ENCODE results near the gene MEAF6. TPM values are rescaled to one million over a fixed set of nuclear protein-coding genes. Genes with fewer than 3 reads are reported as not detected.

The MEAF6 gene
- total RNA-seq, 1 experiment from 2014 or later: 51.6 TPM

- H4K20me1 ChIP-seq (ENCODE audit: control insufficient read depth, insufficient read depth, insufficient read length): no peaks in the 10 kb centered on the region
- Mint-ChIP-seq H3K4me3 (no peak overlapping the region), H3K36me3 (ENCODE audit: insufficient read depth in 1 of 3, low read depth in 3 of 3) (no peaks in the 10 kb centered on the region), H3K27ac (no peak overlapping the region), H3K4me1 (peaks cover 29 to 49% of the 10 kb centered on the region in 2 experiments), H3K9me3 (no peaks in the 10 kb centered on the region; a peak in 2 of 5 replicates), H3K27me3 (ENCODE audit: low read depth) (no peaks in the 10 kb centered on the region)
- H3K9me3 ChIP-seq (ENCODE audit: control insufficient read depth, low read depth, low read length): no peaks in the 10 kb centered on the region
- peaks cover 8% of the 10 kb centered on the region; the same call in 1 of the 2 replicates for H3K4me1 ChIP-seq (ENCODE audit: insufficient read depth, low read length)
- no peak overlapping the region for H3T11ph ChIP-seq (ENCODE audit: low read length)
- no peak overlapping the region for H3K56ac ChIP-seq (ENCODE audit: insufficient read length, low read depth, low read length)
- no peak overlapping the region for H2BK5ac ChIP-seq (ENCODE audit: insufficient read length, low read length)
- no peak overlapping the region for H4K5ac ChIP-seq (ENCODE audit: insufficient read length, low read depth, low read length)
- H3K27ac ChIP-seq (ENCODE audit: insufficient read length, low read depth, low read length): no peak overlapping the region
- no peak overlapping the region for H4K91ac ChIP-seq (ENCODE audit: insufficient read length, low read depth, low read length)
- no peaks in the 10 kb centered on the region for H3K79me1 ChIP-seq (ENCODE audit: insufficient read depth, low read depth, low read length, poor library complexity, severe bottlenecking)
- H2BK15ac ChIP-seq (ENCODE audit: low read depth, low read length): no peak overlapping the region
- no peak overlapping the region for H3K18ac ChIP-seq (ENCODE audit: insufficient read length, low read depth, low read length)
- H2AFZ ChIP-seq (ENCODE audit: low read length): no peak overlapping the region
- H3K23me2 ChIP-seq (ENCODE audit: insufficient read length, low read depth, low read length, poor library complexity, severe bottlenecking): no peaks in the 10 kb centered on the region
- no peak overlapping the region for H2AK5ac ChIP-seq (ENCODE audit: insufficient read length, low read length)
- no peak overlapping the region for H3K4me2 ChIP-seq (ENCODE audit: insufficient read depth, insufficient read length, low read length)
- DNase-seq: no peak
- no CpG with 5 or more reads among the region's 7 CpGs for WGBS (ENCODE audit: extremely low coverage, insufficient read length, low lambda C conversion rate)
- H3K14ac ChIP-seq (ENCODE audit: insufficient read depth, low read length): no peak overlapping the region
- H3K4ac ChIP-seq (ENCODE audit: low read depth, low read length): no peak overlapping the region
- no peak overlapping the region for H3K9ac ChIP-seq (ENCODE audit: extremely low read depth, insufficient read length, low read length)
- no peak overlapping the region for H3K23ac ChIP-seq (ENCODE audit: insufficient read length, low read depth, low read length)
- no peak overlapping the region for H2BK120ac ChIP-seq (ENCODE audit: low read depth, low read length, poor library complexity, severe bottlenecking)
- H3K27me3 ChIP-seq (ENCODE audit: insufficient read depth, low read length): no peaks in the 10 kb centered on the region
- no peaks in the 10 kb centered on the region for H3K79me2 ChIP-seq (ENCODE audit: insufficient read depth, low read length)
- no peak overlapping the region for H4K8ac ChIP-seq (replicated peaks; ENCODE audit: insufficient read length, low read depth, low read length)
- no peak overlapping the region for H2BK20ac ChIP-seq (ENCODE audit: low read depth, low read length, poor library complexity, severe bottlenecking)
- H2BK12ac ChIP-seq (ENCODE audit: insufficient read length, low read depth, low read length): no peak overlapping the region
- TF ChIP-seq CTCF (conservative IDR thresholded peaks at IDR 0.05): no peak
Measured at GRCh38 chr1:37453647-37454046, 60.9 kb downstream of the MEAF6 start.
